Activated CD8-positive, alpha-beta memory T cell treated with anti-CD3 and anti-CD28 coated beads, Interleukin-2, amount 50 U/mL, for 1 hour (primary cell): ENCODE data around the gene TNIK.

Source experiments
- DNase-seq: peaks from one replicate; pipeline ENCODE4 v3.0.0-alpha.2; 2020; ENCODE audit errors: extremely low read depth

Gene TNIK

GRCh38 chr3:171164067-171164465, 296.1 kb downstream of the TNIK start:
- DNase-seq = no peak

- DNase-seq = no peak
Observed at GRCh38 chr3:171163101-171164066, 296.8 kb downstream of the TNIK start.

GRCh38 chr3:171160325-171160724, 299.9 kb downstream of the TNIK start:
- DNase-seq = no peak

GRCh38 chr3:171159822-171160157, 300.4 kb downstream of the TNIK start:
- DNase-seq = no peak

- no peak for DNase-seq
Observed at GRCh38 chr3:171159024-171159821, 301.0 kb downstream of the TNIK start.

- no peak for DNase-seq
Observed at GRCh38 chr3:171157980-171158379, 302.2 kb downstream of the TNIK start.

- no peak for DNase-seq
Observed at GRCh38 chr3:171157286-171157685, 302.9 kb downstream of the TNIK start.

GRCh38 chr3:171156401-171157010, 303.7 kb downstream of the TNIK start:
- DNase-seq = no peak

GRCh38 chr3:171155122-171155700, 305.0 kb downstream of the TNIK start:
- no peak for DNase-seq

- no peak for DNase-seq
Observed at GRCh38 chr3:171150945-171151344, 309.3 kb downstream of the TNIK start.

GRCh38 chr3:171149526-171150116, 310.6 kb downstream of the TNIK start:
- DNase-seq = no peak

GRCh38 chr3:171145798-171146197, 314.4 kb downstream of the TNIK start:
- no peak for DNase-seq

- no peak for DNase-seq
Observed at GRCh38 chr3:171142985-171143384, 317.2 kb downstream of the TNIK start.

GRCh38 chr3:171140246-171140645, 320.0 kb downstream of the TNIK start:
- DNase-seq = no peak

- DNase-seq = no peak
Observed at GRCh38 chr3:171138027-171138426, 322.2 kb downstream of the TNIK start.

GRCh38 chr3:171135549-171135948, 324.7 kb downstream of the TNIK start:
- DNase-seq = no peak

GRCh38 chr3:171133796-171134569, 326.2 kb downstream of the TNIK start:
- DNase-seq = no peak

GRCh38 chr3:171133337-171133736, 326.9 kb downstream of the TNIK start:
- DNase-seq = no peak

GRCh38 chr3:171132873-171133272, 327.3 kb downstream of the TNIK start:
- DNase-seq = no peak

- no peak for DNase-seq
Observed at GRCh38 chr3:171129827-171130226, 330.4 kb downstream of the TNIK start.

GRCh38 chr3:171127611-171128010, 332.6 kb downstream of the TNIK start:
- no peak for DNase-seq
